ENCODE results near the gene AQP7. TPM values are rescaled to one million over a fixed set of nuclear protein-coding genes. Genes with fewer than 3 reads are reported as not detected.

AQP7 gene
- total RNA-seq, 1 donor from 2014 or later = not detected

GRCh38 chr9:33380390-33381094 lies 21.8 kb downstream of the AQP7 start:
- Mint-ChIP-seq H3K27me3 (no peaks in the 10 kb centered on the region), H3K9me3 (no peaks in the 10 kb centered on the region), H3K4me3 (no peak overlapping the region), H3K36me3 (ENCODE audit: low read depth) (no peaks in the 10 kb centered on the region), H3K4me1 (no peaks in the 10 kb centered on the region), H3K27ac (no peak overlapping the region)
- ATAC-seq (ENCODE audit: low read depth) (no peak), DNase-seq (no peak)
- TF ChIP-seq CTCF (IDR thresholded peaks at IDR 0.05) = no peak
- intact Hi-C loops (cut with micrococcal nuclease) = no loop called here
- POLR2A ChIA-PET = no interaction called here
- CTCF ChIA-PET = no interaction called here

- Mint-ChIP-seq H3K27me3 (no peaks in the 10 kb centered on the region), H3K4me1 (peaks cover 3% of the 10 kb centered on the region), H3K36me3 (ENCODE audit: low read depth) (no peaks in the 10 kb centered on the region), H3K27ac (no peak overlapping the region), H3K9me3 (no peaks in the 10 kb centered on the region), H3K4me3 (no peak overlapping the region)
- CTCF ChIA-PET = no interaction called here
- no peak for ATAC-seq (ENCODE audit: low read depth)
- intact Hi-C loops (cut with micrococcal nuclease) = loop anchor here (5.0 kb wide), 1 partner anchor 67 kb away; the partner anchor contains the start of gene AQP3
- POLR2A ChIA-PET = no interaction called here
- TF ChIP-seq CTCF (IDR thresholded peaks at IDR 0.05) = no peak
- no peak for DNase-seq
Observed at GRCh38 chr9:33379666-33380389, 22.5 kb downstream of the AQP7 start.

- CTCF ChIA-PET = no interaction called here
- peaks cover 6% of the 10 kb centered on the region for H3K36me3 Mint-ChIP-seq (ENCODE audit: low read depth)
- intact Hi-C loops (cut with micrococcal nuclease) = loop anchor here (5.0 kb wide), 1 partner anchor 69 kb away; the partner anchor contains the start of gene AQP3
- peaks cover 6% of the 10 kb centered on the region for H3K4me1 Mint-ChIP-seq
- DNase-seq (no peak), ATAC-seq (ENCODE audit: low read depth) (no peak)
- H3K27me3 Mint-ChIP-seq = no peaks in the 10 kb centered on the region
- no peak for TF ChIP-seq CTCF (IDR thresholded peaks at IDR 0.05)
- H3K9me3 Mint-ChIP-seq = no peaks in the 10 kb centered on the region
- no peak overlapping the region for H3K4me3 Mint-ChIP-seq
- POLR2A ChIA-PET = no interaction called here
- H3K27ac Mint-ChIP-seq = no peak overlapping the region
Observed at GRCh38 chr9:33378121-33378795, 24.1 kb downstream of the AQP7 start.

GRCh38 chr9:33377089-33377715 lies 25.2 kb downstream of the AQP7 start:
- H3K4me1 Mint-ChIP-seq = peaks cover 6% of the 10 kb centered on the region
- ATAC-seq (ENCODE audit: low read depth) (no peak), DNase-seq (no peak)
- intact Hi-C loops (cut with micrococcal nuclease) = loop anchor here (5.0 kb wide), 1 partner anchor 70 kb away; the partner anchor contains the start of gene AQP3
- ChIA-PET CTCF (no interaction called here), POLR2A (no interaction called here)
- no peaks in the 10 kb centered on the region for H3K27me3 Mint-ChIP-seq
- no peak for TF ChIP-seq CTCF (IDR thresholded peaks at IDR 0.05)
- H3K27ac Mint-ChIP-seq = no peak overlapping the region
- H3K36me3 Mint-ChIP-seq (ENCODE audit: low read depth) = peaks cover 14% of the 10 kb centered on the region
- no peaks in the 10 kb centered on the region for H3K9me3 Mint-ChIP-seq
- no peak overlapping the region for H3K4me3 Mint-ChIP-seq
